HG03457 (cell line): Measurements from ENCODE around the gene BTRC.
"Not testable (repeated sequence)": the region's sequence is repeated elsewhere in the genome, so short reads cannot be mapped to it uniquely, and the experiment has no call there.

ENCODE experiments used
- ATAC-seq: cut with Tn5 transposase; IDR thresholded peaks from one replicate; pipeline ENCODE4 v1.9.1; 2021; ENCODE audit warnings: moderate number of reproducible peaks; ENCODE audit not compliant: unreplicated experiment

The BTRC gene

DNA sequence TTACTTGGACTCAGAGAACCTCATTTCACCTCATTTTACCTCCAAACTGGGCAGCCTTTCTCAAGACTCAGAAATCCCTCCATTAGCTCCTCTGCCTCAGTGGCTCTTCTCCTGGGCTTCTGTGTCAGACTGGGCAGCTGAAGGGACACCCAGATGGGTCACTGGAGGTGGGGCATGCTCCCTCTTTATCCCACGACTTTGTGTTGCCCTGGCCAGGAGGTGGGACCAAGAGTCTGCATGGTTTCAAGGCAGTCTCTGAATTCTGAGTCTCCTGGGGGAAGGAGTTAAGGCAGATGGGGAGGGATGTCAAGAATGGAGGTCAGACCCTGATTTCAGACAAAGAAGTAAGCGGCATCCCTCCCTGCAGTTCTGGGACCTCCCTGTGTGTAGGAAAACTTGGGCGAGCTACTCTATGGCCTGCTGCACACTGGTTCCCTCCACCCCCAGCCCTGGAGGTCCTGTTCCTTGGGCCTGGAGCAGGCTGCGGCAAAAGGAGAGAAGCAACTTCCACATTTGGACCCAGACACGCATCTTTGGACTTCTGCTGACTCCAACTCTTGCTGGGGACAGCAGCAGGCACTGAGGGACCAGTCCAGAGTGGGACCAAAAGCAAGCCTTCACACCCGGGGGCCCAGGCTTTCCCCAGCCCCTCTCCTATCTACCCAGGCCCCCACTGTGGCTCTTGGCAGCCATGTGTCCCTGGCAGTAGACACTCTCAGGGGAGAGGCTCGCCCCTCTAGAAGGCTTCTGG lies 223.3 kb downstream of the BTRC start:
- no peak for ATAC-seq

DNA sequence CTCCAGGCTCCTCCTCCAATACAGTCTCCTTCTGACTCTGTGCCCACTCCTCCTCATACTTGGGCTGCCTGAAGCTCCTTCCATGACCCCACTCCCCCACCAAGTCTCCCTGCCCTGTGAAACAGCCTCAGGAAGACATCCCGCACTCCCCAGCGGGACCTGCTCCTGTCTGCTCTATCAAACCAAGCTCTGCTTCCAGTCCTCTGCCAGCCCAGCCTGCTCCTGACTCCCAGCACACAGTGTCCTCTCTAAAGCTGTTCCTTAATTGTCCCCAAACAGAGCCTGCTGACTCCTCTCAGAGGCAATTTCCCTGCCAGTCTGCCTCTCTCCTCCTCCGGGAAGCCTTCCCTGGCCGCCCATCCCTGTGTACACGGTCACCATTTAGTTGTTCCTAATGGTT lies 224.2 kb downstream of the BTRC start:
- no peak for ATAC-seq

DNA sequence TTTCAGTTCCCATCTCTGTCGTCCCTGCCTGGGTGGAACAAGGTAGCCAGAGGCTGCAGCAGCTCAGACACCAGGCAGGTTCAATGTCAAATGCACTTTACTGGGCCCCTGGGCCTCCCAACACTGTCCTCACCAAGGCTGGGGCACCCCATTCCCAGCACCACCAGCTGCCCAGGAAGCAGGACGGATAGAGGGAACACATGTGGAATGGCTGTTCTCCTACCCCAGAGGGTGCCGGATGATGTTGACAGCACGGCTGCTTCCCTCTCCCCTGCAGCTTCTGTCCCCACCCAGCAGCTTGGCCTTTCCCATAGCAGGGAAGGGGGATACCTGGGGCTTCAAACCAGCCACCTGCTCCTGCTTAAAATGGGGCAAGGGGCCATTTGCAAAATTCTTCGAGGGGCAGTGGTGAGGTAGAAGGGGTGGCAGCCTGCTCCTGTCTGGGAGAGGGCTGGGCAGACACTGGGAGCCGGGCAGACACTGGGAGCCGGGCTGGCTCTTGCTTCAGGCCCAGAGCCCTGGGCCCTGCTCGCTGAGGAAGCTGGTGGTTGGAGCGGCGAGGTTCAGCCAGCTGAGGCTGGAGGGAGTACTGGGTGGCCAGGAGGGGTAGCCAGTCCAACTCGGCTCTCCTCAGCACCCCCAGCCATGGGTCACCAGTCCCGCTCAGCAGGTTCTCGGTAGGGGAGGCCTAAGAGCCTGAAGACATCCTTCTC lies 225.0 kb downstream of the BTRC start:
- no peak for ATAC-seq

DNA sequence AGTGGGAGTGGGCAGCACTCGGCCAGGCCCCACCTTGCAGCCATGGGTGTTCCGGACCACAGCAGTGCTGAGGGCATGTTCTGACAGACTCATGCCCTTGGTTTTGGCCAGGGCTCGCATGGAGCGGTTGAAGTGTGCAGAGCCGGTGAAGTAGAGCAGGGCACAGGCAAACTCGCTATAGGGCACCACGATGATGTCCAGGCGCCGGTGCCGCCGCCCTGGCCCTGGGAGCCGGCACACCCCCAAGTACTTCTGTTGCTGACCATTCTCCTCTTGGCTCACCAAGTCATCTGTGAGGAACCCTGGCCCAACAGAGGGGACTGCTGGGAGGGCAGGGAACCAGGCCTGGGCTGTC lies 225.5 kb downstream of the BTRC start:
- ATAC-seq = no peak

DNA sequence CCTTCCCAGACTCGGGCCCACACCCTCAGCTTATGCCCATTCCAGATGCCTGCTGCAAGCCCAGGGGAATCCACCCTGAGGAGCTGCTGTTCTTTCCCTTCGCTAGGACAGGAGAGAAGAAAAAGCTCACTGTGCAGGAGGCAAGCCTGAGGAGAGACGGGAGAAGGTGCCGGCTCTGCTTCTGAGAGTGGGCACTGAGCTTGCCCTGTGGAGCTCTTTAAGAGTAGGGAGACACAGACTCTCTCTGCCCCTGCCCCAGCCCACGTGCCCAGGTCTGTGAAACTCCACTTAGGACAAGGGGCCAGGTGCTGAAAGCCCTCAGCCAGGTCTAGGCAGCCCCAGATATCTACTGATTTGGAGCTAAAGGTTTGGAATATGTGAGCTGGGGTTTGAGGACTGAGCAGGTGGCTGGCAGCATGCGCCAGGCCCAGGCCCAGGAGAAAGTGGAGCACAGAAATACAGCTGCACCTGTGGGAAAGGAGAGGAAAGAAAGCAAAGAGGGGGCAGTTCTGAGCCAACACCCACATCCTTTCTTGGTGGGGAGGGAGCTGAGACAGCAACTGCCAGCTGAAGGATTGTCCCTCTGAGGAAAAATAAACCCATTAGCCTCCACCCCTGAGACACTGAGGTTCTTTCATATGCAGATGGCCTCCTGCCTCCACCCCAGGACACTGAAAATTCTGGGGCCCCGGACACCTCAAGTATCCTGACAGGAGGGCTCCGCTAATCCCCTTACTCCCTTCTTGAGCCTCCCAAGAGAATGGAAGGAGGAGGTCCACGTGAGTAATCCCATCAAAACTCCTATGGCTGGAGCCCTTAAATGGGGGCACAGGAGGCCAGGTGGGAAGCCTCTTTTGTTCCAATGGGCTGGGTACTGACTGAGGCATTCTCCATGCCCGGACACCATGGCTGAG lies 226.8 kb downstream of the BTRC start:
- ATAC-seq = no peak

DNA sequence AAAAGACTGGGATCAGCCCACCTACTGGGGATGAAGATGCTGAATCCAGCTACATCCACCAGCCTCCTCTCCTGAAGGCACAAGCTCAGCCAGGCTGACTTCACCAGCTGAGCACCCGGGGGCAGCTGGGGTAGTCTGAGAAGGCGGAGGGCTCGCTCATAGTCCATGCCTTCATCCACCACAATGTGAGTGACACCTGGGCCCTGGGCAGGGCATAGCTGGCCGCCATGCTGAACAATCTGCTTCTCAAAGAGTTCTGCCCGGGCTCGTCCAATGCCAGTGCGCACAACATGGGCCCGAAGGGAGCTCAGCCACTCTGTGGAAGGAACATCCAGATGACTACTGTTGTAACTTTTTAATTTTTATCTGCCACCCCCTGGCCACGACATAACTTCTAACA lies 231.9 kb downstream of the BTRC start:
- no peak for ATAC-seq

DNA sequence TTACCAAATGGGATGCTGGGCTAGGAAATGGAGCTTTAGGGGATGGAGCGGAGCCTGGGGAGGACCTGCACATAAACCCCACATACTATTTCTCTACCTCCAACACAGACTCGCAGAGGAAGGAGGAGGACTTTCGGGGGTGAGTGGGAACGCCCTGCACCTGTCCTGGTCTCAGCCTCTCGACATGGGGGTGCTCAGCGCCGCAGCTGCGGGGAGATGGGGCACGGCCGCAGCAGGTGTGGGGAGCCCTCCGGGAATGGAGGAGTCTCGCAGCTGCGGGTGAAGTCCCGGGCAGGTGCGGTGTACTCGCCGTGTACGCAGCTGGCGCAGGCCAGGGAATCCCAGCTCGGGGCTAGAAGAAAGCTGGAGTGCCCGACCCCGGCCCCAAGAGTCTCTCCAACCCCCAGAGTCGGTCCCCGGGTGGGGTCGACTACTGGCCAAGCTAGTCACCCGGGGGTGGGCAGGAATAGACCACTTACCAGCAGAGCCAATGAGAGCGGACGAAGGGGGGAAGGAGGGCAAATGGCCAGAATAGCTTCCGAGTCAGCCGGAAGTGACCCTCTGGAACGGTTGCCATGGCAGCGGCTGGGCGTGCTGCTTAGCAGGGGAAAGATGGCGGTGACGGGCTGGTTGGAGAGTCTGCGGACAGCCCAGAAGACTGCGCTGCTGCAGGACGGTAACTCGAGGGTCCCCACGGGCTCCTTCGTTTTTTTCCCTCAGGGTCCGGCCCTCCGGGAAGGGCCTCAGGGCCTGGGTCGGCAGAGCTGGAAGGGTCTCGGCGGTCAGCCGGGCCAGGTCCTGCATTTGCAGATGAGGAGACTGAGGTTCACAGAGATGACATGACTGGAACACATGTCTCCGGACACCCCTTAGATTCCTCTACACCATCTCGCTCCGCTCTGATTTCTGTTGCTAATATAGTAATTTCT lies 234.0 kb downstream of the BTRC start, which contains the start of the genes DPCD and POLL:
Gene DPCD (plus strand): TSS at position 597 of the 929 bp plus-strand sequence. CDS start 16 bp downstream, at position 613.
Gene POLL (minus strand): TSS at position 533 of the 929 bp plus-strand sequence. CDS start 897 bp downstream, outside the sequence.
- peak; percentile 80 for ATAC-seq

DNA sequence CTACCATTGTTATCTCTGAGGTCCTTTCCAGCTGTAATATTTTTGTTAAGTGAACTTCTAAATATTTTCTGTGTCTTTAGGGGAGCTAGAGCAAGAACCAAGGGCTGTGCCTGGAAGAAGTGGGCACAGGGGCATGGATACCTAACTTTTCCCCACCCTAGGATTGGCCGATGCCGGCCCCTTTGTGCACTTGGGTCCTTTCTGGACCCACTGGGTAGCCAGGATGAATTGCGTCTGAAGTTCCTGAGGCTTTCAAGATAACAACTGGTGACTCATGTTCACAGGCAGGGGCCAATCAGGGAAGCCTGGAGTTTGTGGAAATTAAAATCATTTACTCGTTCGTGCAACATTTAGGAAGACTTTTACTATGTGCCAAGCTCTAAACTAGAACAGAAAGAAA lies 234.9 kb downstream of the BTRC start:
- no peak for ATAC-seq

DNA sequence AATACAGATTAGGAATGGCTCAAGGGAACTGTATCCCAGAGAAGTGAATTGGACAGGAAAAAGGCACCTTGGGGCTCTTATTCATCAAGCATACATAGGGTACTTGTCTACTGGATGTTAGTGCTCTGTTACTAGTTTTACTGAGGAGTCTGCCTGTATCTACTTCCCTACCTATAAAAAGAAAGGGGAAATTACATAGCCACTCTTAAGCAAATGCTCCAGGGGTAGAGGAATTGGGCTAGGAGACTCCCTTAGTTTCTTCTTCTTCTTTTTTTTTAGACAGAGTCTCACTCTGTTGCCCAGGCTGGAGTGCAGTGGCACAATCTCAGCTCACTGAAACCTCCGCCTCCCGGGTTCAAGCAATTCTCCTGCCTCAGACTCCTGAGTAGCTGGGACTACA lies 239.4 kb downstream of the BTRC start:
- not testable (repeated sequence) for ATAC-seq

DNA sequence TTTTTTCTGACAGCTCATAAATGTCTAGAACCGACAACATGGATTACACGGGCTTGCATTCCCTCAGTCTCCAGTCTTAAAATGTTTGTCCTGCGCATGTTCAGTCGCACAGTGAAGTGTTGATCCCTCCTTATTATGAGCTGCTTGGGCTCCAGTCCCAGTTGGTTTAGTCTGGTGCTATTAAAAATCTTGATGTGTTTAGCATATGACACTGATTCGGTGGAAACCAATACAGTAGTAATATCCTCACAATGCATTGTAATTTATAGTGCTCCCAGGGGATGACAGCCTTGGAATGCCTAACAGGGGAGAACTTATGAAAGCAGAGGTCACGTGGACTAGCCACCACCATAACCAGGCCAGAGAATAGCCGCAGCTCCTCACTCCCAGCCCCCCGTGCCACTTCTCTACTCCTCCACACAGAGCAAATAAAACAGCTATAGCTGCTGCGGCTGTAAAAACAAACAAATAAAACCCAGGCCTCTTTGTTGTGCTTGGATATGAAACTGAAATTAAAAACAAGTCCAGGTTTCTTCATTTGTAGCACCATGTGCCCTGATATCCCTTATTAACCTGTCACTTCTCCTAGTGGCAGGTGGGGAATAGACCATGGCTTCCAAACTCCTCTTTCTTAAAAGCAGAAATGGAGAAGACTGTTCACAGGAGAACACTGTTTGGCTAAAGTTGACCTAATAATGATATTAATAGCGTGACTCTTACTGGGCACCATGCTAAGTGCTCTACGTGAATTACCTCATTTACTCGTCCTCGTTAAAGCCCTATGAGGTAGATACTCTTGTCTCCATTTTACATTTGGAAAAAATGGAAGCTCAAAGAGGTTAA lies 241.8 kb downstream of the BTRC start:
- ATAC-seq = no peak

DNA sequence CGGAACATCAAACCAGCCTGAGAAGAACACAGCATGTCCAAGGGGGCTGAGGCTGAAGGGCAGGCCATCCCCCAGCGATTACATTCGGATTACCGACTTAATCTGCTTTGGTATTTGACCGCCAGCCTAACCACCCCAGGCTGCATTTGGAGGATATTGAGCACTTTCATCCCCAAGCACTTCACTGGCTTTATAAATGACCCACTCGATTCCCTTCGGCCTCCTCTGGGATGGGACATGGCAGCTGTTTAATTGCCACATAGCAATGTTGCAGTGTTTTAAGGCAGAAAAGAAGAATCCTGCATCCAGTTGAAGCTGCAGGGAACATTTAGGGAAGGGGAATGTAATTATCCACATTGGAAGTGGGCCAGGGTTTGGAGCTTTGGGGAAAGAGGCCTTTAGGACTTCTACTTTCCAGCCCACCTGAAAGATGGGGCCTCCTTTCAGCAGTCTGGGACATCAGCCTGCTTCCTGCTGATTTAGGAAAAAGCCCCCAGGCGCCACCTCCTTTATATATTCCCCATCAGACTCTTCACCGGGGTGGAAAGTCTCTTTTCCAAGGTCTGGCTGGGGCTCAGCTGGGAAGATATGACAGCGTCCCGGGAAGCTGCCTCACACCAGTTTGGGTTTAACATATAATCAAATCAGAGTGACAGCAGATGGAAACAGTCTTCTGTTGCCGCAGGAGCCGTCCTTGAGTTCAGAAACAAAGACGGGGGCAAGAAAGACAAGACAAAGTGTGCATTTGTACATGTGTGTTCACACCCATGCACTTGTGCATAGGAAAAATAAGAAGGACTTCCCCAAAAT lies 243.3 kb downstream of the BTRC start:
- no peak for ATAC-seq

DNA sequence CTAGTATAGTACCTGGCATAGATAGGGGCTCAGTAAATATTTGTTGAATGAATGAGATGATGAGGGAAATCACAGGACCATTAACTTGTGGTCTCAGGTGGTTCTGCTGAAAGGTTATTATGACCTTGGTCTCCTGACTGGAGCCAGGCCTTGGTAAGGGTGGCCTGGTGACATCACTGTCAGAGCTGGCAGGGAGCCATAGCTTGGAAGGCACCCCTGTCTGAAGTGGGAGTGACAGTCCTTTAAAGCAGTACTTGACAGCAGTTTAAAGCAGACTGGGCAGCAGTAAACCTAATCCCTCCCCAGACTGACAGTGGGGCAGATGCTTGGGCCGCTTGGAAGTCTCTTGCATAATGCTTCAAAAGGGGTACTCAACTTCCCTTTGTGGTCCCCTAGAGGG lies 247.6 kb downstream of the BTRC start:
- ATAC-seq = no peak

DNA sequence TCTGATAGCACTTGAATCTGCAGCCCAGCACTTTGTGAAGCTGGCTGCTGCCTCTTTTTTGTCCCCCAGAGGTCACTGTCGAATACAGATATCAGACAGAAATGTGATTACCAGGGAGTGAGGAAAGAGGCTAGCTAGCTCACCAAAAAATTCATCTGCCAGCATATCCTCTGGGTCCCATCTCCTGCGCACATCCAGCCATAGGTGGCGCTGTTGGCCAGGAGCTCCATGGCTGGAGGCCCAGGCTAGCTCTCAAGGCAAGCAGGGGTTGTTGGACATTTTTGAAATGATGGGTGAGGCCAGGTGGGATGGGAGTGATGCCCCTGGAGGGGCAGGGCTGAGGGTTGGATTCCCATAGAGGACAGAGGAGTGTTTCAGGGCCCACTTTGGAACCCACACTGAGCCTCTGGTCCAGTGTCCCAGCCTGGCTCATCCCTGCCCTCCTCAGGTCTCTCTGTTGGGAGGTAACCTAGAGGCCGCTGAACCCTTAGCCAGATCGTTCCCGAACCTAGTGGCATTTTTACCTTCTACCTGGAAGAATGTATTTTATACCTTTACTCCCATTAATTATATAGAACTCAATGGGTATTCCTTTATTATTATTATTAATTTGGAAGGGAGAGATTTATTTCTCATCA lies 248.9 kb downstream of the BTRC start:
- ATAC-seq = no peak
